Endothelial cell of umbilical vein (primary cell): ENCODE data around the gene CABP2. TPM values are rescaled to one million over a fixed set of nuclear protein-coding genes. Genes with fewer than 3 reads are reported as not detected.

ENCODE experiments used
- BruUV-seq: library from RNA; stranded (reverse); fragments of 400-500 nt; replicated peaks from 2 replicates; lab custom pipeline; 2021; lab: Mats Ljungman, UMichigan
- CTCF ChIA-PET: fragments of 300-600, 350-600 bp; sonication (Branson Sonifier 250); formaldehyde crosslinking; loops from one replicate; lab custom pipeline; 2021; ENCODE audit warnings: antibody characterized with exemption, inconsistent platforms; lab: Charles Lee
- POLR2A ChIA-PET: fragments of 300-600, 350-600 bp; sonication (Branson Sonifier 250); formaldehyde crosslinking; loops from one replicate; lab custom pipeline; 2021; ENCODE audit warnings: antibody characterized with exemption, inconsistent platforms; lab: Charles Lee
- DNase-seq: peaks from one replicate; pipeline ENCODE4 v3.0.0-alpha.2; 2011; ENCODE audit warnings: low read depth, low spot score
- FAIRE-seq: peaks from 2 replicates; lab custom pipeline; 2011; peaks lifted over from hg19 to GRCh38; lab: Jason Lieb, UNC
- H2AFZ ChIP-seq: 2 replicates; pipeline ENCODE4 v1.6.0; 2012; ENCODE audit warnings: low read depth, low read length, control low read depth, inconsistent platforms
- H3K27ac ChIP-seq: 2 replicates; pipeline ENCODE4 v1.5.1; 2011; ENCODE audit warnings: low read depth, mild to moderate bottlenecking, control low read depth, low read length, moderate library complexity; ENCODE audit not compliant: insufficient read depth
- H3K27me3 ChIP-seq, 2 experiments: 2 replicates each; pipeline versions ENCODE4 v1.6.0 to v1.6.1; 2011; ENCODE audit warnings: low read length in 2 of 2, mixed read lengths in 1 of 2; ENCODE audit not compliant: control insufficient read depth in 2 of 2, insufficient read depth in 2 of 2
- H3K36me3 ChIP-seq, 2 experiments: 2 replicates in 1 of 2; 3 replicates in 1 of 2; pipeline ENCODE4 v1.5.1; 2011; ENCODE audit warnings: low read length in 2 of 2, mild to moderate bottlenecking in 1 of 2, moderate library complexity in 1 of 2; ENCODE audit not compliant: control insufficient read depth in 2 of 2, insufficient read depth in 2 of 2; ENCODE audit errors: extremely low read depth in 1 of 2
- H3K4me1 ChIP-seq: 3 replicates; pipeline ENCODE4 v1.5.1; 2011; ENCODE audit warnings: mild to moderate bottlenecking, low read length; ENCODE audit not compliant: control insufficient read depth, insufficient read depth; ENCODE audit errors: extremely low read depth
- H3K4me2 ChIP-seq: 2 replicates; pipeline ENCODE4 v1.6.1; 2011; ENCODE audit warnings: low read length, control low read depth, mixed read lengths; ENCODE audit not compliant: insufficient read depth
- H3K4me3 ChIP-seq, 3 experiments: fragments of 200-600 bp in 1 of 3; sonication (generic), shearing (Covaris generic) in 1 of 3; replicated peaks in 1 of 3; 2 replicates each; pipeline ENCODE4 v1.5.1; 2011 to 2016; ENCODE audit warnings: control low read depth in 3 of 3, low read length in 3 of 3, mild to moderate bottlenecking in 2 of 3, inconsistent platforms in 1 of 3, low read depth in 1 of 3, moderate library complexity in 1 of 3; ENCODE audit not compliant: insufficient read depth in 1 of 3
- H3K79me2 ChIP-seq: 2 replicates; pipeline ENCODE4 v1.6.0; 2012; ENCODE audit warnings: low read length, inconsistent platforms; ENCODE audit not compliant: control insufficient read depth, insufficient read depth
- H3K9ac ChIP-seq: replicated peaks from 2 replicates; pipeline ENCODE3; 2011; ENCODE audit warnings: low read length, control low read depth; ENCODE audit not compliant: insufficient read depth; ENCODE audit errors: extremely low read depth
- H3K9me1 ChIP-seq: replicated peaks from 3 replicates; pipeline ENCODE4 v1.6.0; 2011; ENCODE audit warnings: mild to moderate bottlenecking, low read length; ENCODE audit not compliant: control insufficient read depth, insufficient read depth; ENCODE audit errors: extremely low read depth
- H3K9me3 ChIP-seq: replicated peaks from 2 replicates; pipeline ENCODE4 v1.5.1; 2012; ENCODE audit warnings: low read length, inconsistent platforms; ENCODE audit not compliant: control insufficient read depth, insufficient read depth
- H4K20me1 ChIP-seq: replicated peaks from 2 replicates; pipeline ENCODE3; 2011; ENCODE audit warnings: mild to moderate bottlenecking, low read length; ENCODE audit not compliant: control insufficient read depth, insufficient read depth; ENCODE audit errors: extremely low read depth
- CTCF ChIP-seq, 2 donors: IDR thresholded peaks; 1 replicate in 1 of 2; 2 replicates in 1 of 2; pipeline ENCODE4 v1.5.1; 2011; ENCODE audit warnings: low read length in 2 of 2, mild to moderate bottlenecking in 2 of 2, moderate library complexity in 2 of 2, control low read depth in 1 of 2, inconsistent platforms in 1 of 2, low read depth in 1 of 2; ENCODE audit not compliant: insufficient read depth in 1 of 2; ENCODE audit errors: extremely low read depth in 1 of 2
- EZH2 ChIP-seq: IDR thresholded peaks from 2 replicates; pipeline ENCODE4 v1.6.1; 2012; ENCODE audit warnings: borderline replicate concordance, low read depth, mild to moderate bottlenecking, moderate library complexity, low read length, inconsistent platforms; ENCODE audit not compliant: severe bottlenecking
- FOS ChIP-seq: IDR thresholded peaks from 2 replicates; pipeline ENCODE4 v1.6.1; 2011; ENCODE audit warnings: mild to moderate bottlenecking, low read length, moderate library complexity, borderline replicate concordance; ENCODE audit not compliant: insufficient read depth
- GATA2 ChIP-seq: IDR thresholded peaks from 2 replicates; pipeline ENCODE4 v1.7.0; 2011; ENCODE audit warnings: low read depth, mild to moderate bottlenecking, moderate library complexity, mixed read lengths, low read length; ENCODE audit not compliant: insufficient read length, insufficient read depth
- JUN ChIP-seq: IDR thresholded peaks from 2 replicates; pipeline ENCODE4 v1.6.1; 2011; ENCODE audit warnings: borderline replicate concordance, low read depth; ENCODE audit not compliant: insufficient read length, insufficient read depth
- MYC ChIP-seq: IDR thresholded peaks from one replicate; pipeline ENCODE4 v1.6.1; 2011; ENCODE audit warnings: mild to moderate bottlenecking, low read depth, low read length
- POLR2A ChIP-seq: IDR thresholded peaks from 2 replicates; pipeline ENCODE4 v1.6.1; 2012; ENCODE audit warnings: low read depth, mild to moderate bottlenecking, control low read depth, low read length
- POLR2AphosphoS5 ChIP-seq: IDR thresholded peaks from 2 replicates; pipeline ENCODE4 v1.6.1; 2012; ENCODE audit warnings: low read depth, mild to moderate bottlenecking, control low read depth, low read length, moderate library complexity; ENCODE audit not compliant: insufficient read depth
- dilution Hi-C: fragments of 300-500 bp; cut with MboI; formaldehyde crosslinking; loops from one replicate; pipeline ENCODE4 v1.15.0; 2019; ENCODE audit warnings: low sequenced_read_pairs; ENCODE audit not compliant: extremely low pct_ligation_motif_present
- intact Hi-C: fragments of 100-400 bp; cut with micrococcal nuclease; formaldehyde crosslinking; loops from one replicate; pipeline ENCODE4 v1.10.0; 2022
- polyA plus RNA-seq, 4 experiments: library from polyadenylated mRNA; depleted of rRNA in 3 of 4; stranded (reverse) in 3 of 4; unstranded in 1 of 4; fragments of >200 nt; gene quantifications; 2 replicates each; pipeline versions ENCODE4 v1.2.1 to v1.2.3, GENCODE V29; 2011 to 2012; ENCODE audit warnings: missing spikeins in 1 of 4
- total RNA-seq: library from RNA; stranded (reverse); gene quantifications from 2 replicates; pipeline ENCODE4 v1.2.3, GENCODE V29; 2021
- TF ChIP-seq, protein P1 (sequence below): IDR thresholded peaks from 2 replicates; pipeline ENCODE4 v1.6.1; 2011; ENCODE audit not compliant: insufficient read depth, insufficient read length

CABP2 gene
- total and polyA plus RNA-seq, 2 donors (not counting 3 experiments of a cell fraction or from before 2014, with no cell fraction given) = not detected

GRCh38 chr11:67545280-67545679 is 22.0 kb upstream of the CABP2 start:
- Histone ChIP-seq H3K79me2 (no peaks in the 10 kb centered on the region), H3K9me1 (no peaks in the 10 kb centered on the region), H4K20me1 (no peaks in the 10 kb centered on the region), H2AFZ (no peak overlapping the region), H3K4me1 (no peaks in the 10 kb centered on the region), H3K27me3 (peaks cover 6% of the 10 kb centered on the region in 2 experiments), H3K36me3 (no peaks in the 10 kb centered on the region), H3K9me3 (no peaks in the 10 kb centered on the region), H3K4me2 (no peak overlapping the region), H3K4me3 (no peak overlapping the region), H3K27ac (no peak overlapping the region), H3K9ac (no peak overlapping the region)
- dilution Hi-C loops = no loop called here
- ChIA-PET POLR2A (no interaction called here), CTCF (interaction anchor here (1.3 kb wide), 1 partner anchor 27 kb away, joined by 3 read pairs; no protein-coding TSS in a partner anchor)
- TF ChIP-seq POLR2AphosphoS5 = no peak
- no peak for TF ChIP-seq CTCF (IDR thresholded peaks at IDR 0.05; ENCODE audit: extremely low read depth in 1 of 2, insufficient read depth in 1 of 2, low read depth in 1 of 2, low read length in 2 of 2)
- no peak for FAIRE-seq
- no peak for DNase-seq
- intact Hi-C loops = no loop called here
- no TSS peak for BruUV-seq

- CTCF ChIA-PET = interaction anchor here (1.3 kb wide), 1 partner anchor 26 kb away, joined by 3 read pairs; no protein-coding TSS in a partner anchor
- BruUV-seq = no TSS peak
- intact Hi-C loops = no loop called here
- Histone ChIP-seq H3K4me2 (no peak overlapping the region), H3K9ac (no peak overlapping the region), H3K4me3 (no peak overlapping the region), H3K9me3 (no peaks in the 10 kb centered on the region), H3K27ac (no peak overlapping the region), H3K79me2 (no peaks in the 10 kb centered on the region), H2AFZ (no peak overlapping the region), H3K36me3 (no peaks in the 10 kb centered on the region), H3K4me1 (no peaks in the 10 kb centered on the region), H3K27me3 (peaks cover 6% of the 10 kb centered on the region in 2 experiments), H3K9me1 (no peaks in the 10 kb centered on the region), H4K20me1 (no peaks in the 10 kb centered on the region)
- FAIRE-seq = no peak
- DNase-seq = no peak
- TF ChIP-seq MYC (no peak), POLR2AphosphoS5 (no peak), FOS (no peak), EZH2 (no peak), GATA2 (no peak), POLR2A (no peak), JUN (no peak), CTCF (IDR thresholded peaks at IDR 0.05; ENCODE audit: extremely low read depth in 1 of 2, insufficient read depth in 1 of 2, low read depth in 1 of 2, low read length in 2 of 2) (no peak)
- TF ChIP-seq, protein P1, sequence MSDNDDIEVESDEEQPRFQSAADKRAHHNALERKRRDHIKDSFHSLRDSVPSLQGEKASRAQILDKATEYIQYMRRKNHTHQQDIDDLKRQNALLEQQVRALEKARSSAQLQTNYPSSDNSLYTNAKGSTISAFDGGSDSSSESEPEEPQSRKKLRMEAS = no peak
- dilution Hi-C loops = no loop called here
- POLR2A ChIA-PET = no interaction called here
Observed at GRCh38 chr11:67544616-67545242, 21.5 kb upstream of the CABP2 start.
